Stimulated activated naive CD8-positive, alpha-beta T cell treated with anti-CD3 and anti-CD28 coated beads, Interleukin-15, amount 100 ng/mL, for 72 hours (primary cell): ENCODE results near the gene RASSF3.
A peak's percentile ranks its signal among the peaks of the same experiment; 100 is the strongest.

ENCODE experiments used
- ATAC-seq: fragments of 150-1000 bp; cut with Tn5 transposase; 2 replicates; pipeline ENCODE4 v1.10.0; 2021; ENCODE audit warnings: mild to moderate bottlenecking, moderate library complexity
- DNase-seq, 2 donors: peaks; one replicate each; pipeline ENCODE4 v3.0.0; 2021 to 2022
- H3K27ac Mint-ChIP-seq, 2 donors: one replicate each; pipeline ENCODE4 v1.8.0; 2022; ENCODE audit warnings: mild to moderate bottlenecking in 2 of 2, mixed read lengths in 2 of 2, moderate library complexity in 2 of 2
- H3K27me3 Mint-ChIP-seq: one replicate; pipeline ENCODE4 v1.8.0; 2022; ENCODE audit warnings: mixed read lengths
- H3K4me1 Mint-ChIP-seq: one replicate; pipeline ENCODE4 v1.8.0; 2022; ENCODE audit warnings: mild to moderate bottlenecking, mixed read lengths
- H3K4me3 Mint-ChIP-seq, 2 donors: one replicate each; pipeline ENCODE4 v1.8.0; 2022; ENCODE audit warnings: mild to moderate bottlenecking in 2 of 2, mixed read lengths in 2 of 2, moderate library complexity in 1 of 2
- H3K9me3 Mint-ChIP-seq, 2 donors: one replicate each; pipeline ENCODE4 v1.8.0; 2022; ENCODE audit warnings: mixed read lengths in 2 of 2

Gene RASSF3

GRCh38 chr12:64610079-64610659 is at the start of gene RASSF3:
Gene RASSF3 (plus strand): TSS chr12:64610495. CDS start chr12:64610633, 138 bp downstream.
- H3K4me3 Mint-ChIP-seq, result peak within 1 kb of the TSS; percentile 94 to 97
- DNase-seq, result peak; percentile 71 to 77
- ATAC-seq, result peak; percentile 75
- H3K27me3 Mint-ChIP-seq, result no peaks in the 10 kb centered on the region
- no peaks in the 10 kb centered on the region for H3K9me3 Mint-ChIP-seq
- H3K27ac Mint-ChIP-seq, result peak within 1 kb of the TSS; percentile 93 to 98
- H3K4me1 Mint-ChIP-seq, result peaks cover 42% of the 10 kb centered on the region

- no peak overlapping the region for H3K4me3 Mint-ChIP-seq
- no peaks in the 10 kb centered on the region for H3K27me3 Mint-ChIP-seq
- H3K9me3 Mint-ChIP-seq, result no peaks in the 10 kb centered on the region
- H3K27ac Mint-ChIP-seq, result peak overlapping the region; percentile 3 to 16
- ATAC-seq (no peak), DNase-seq (no peak)
- H3K4me1 Mint-ChIP-seq, result peaks cover 5% of the 10 kb centered on the region
Measured at GRCh38 chr12:64561302-64562136, 48.8 kb upstream of the RASSF3 start.

GRCh38 chr12:64566122-64566521 is 44.2 kb upstream of the RASSF3 start:
- no peak overlapping the region for H3K27ac Mint-ChIP-seq
- ATAC-seq (no peak), DNase-seq (no peak)
- no peaks in the 10 kb centered on the region for H3K27me3 Mint-ChIP-seq
- no peak overlapping the region for H3K4me3 Mint-ChIP-seq
- peaks cover 18% of the 10 kb centered on the region for H3K4me1 Mint-ChIP-seq
- no peaks in the 10 kb centered on the region for H3K9me3 Mint-ChIP-seq

GRCh38 chr12:64566831-64567517 is 43.3 kb upstream of the RASSF3 start:
- ATAC-seq (no peak), DNase-seq (no peak)
- peak overlapping the region in 1 of 2 donors; percentile 86 for H3K27ac Mint-ChIP-seq
- no peaks in the 10 kb centered on the region for H3K27me3 Mint-ChIP-seq
- no peaks in the 10 kb centered on the region for H3K9me3 Mint-ChIP-seq
- H3K4me3 Mint-ChIP-seq, result no peak overlapping the region
- peaks cover 22% of the 10 kb centered on the region for H3K4me1 Mint-ChIP-seq

- Mint-ChIP-seq H3K9me3 (no peaks in the 10 kb centered on the region), H3K27ac (no peak overlapping the region)
Measured at GRCh38 chr12:64567570-64567969, 42.7 kb upstream of the RASSF3 start.

GRCh38 chr12:64568298-64568697 is 42.0 kb upstream of the RASSF3 start:
- Mint-ChIP-seq H3K4me1 (peaks cover 25% of the 10 kb centered on the region), H3K27me3 (no peaks in the 10 kb centered on the region), H3K4me3 (no peak overlapping the region), H3K27ac (no peak overlapping the region), H3K9me3 (no peaks in the 10 kb centered on the region)
- DNase-seq (no peak), ATAC-seq (no peak)

More at GRCh38 chr12:64567570-64567969, 42.7 kb upstream of the RASSF3 start:
- H3K4me3 Mint-ChIP-seq, result no peak overlapping the region
- peaks cover 25% of the 10 kb centered on the region for H3K4me1 Mint-ChIP-seq
- ATAC-seq (no peak), DNase-seq (no peak)
- no peaks in the 10 kb centered on the region for H3K27me3 Mint-ChIP-seq

GRCh38 chr12:64569923-64570691 is 40.2 kb upstream of the RASSF3 start:
- Mint-ChIP-seq H3K27me3 (no peaks in the 10 kb centered on the region), H3K27ac (no peak overlapping the region), H3K4me1 (peaks cover 25% of the 10 kb centered on the region), H3K4me3 (no peak overlapping the region), H3K9me3 (no peaks in the 10 kb centered on the region)
- DNase-seq (no peak), ATAC-seq (no peak)

GRCh38 chr12:64571411-64571810 is 38.9 kb upstream of the RASSF3 start:
- H3K4me3 Mint-ChIP-seq, result no peak overlapping the region
- peaks cover 25% of the 10 kb centered on the region for H3K4me1 Mint-ChIP-seq
- H3K9me3 Mint-ChIP-seq, result no peaks in the 10 kb centered on the region
- H3K27ac Mint-ChIP-seq, result no peak overlapping the region
- DNase-seq (no peak), ATAC-seq (no peak)
- no peaks in the 10 kb centered on the region for H3K27me3 Mint-ChIP-seq

GRCh38 chr12:64572241-64572640 is 38.1 kb upstream of the RASSF3 start:
- no peaks in the 10 kb centered on the region for H3K27me3 Mint-ChIP-seq
- ATAC-seq, result no peak
- H3K27ac Mint-ChIP-seq, result no peak overlapping the region
- peaks cover 20% of the 10 kb centered on the region for H3K4me1 Mint-ChIP-seq
- no peaks in the 10 kb centered on the region for H3K9me3 Mint-ChIP-seq
- no peak overlapping the region for H3K4me3 Mint-ChIP-seq
- no peak for DNase-seq

- DNase-seq (no peak), ATAC-seq (no peak)
- H3K4me3 Mint-ChIP-seq, result no peak overlapping the region
- H3K27me3 Mint-ChIP-seq, result no peaks in the 10 kb centered on the region
- H3K4me1 Mint-ChIP-seq, result peaks cover 17% of the 10 kb centered on the region
- H3K9me3 Mint-ChIP-seq, result no peaks in the 10 kb centered on the region
- no peak overlapping the region for H3K27ac Mint-ChIP-seq
Measured at GRCh38 chr12:64574837-64575236, 35.5 kb upstream of the RASSF3 start.

- Mint-ChIP-seq H3K27ac (no peak overlapping the region), H3K9me3 (no peaks in the 10 kb centered on the region), H3K4me1 (peaks cover 2% of the 10 kb centered on the region), H3K4me3 (no peak overlapping the region), H3K27me3 (no peaks in the 10 kb centered on the region)
- DNase-seq (no peak), ATAC-seq (no peak)
Measured at GRCh38 chr12:64577046-64577445, 33.2 kb upstream of the RASSF3 start.

GRCh38 chr12:64578566-64578965 is 31.7 kb upstream of the RASSF3 start:
- H3K27me3 Mint-ChIP-seq, result no peaks in the 10 kb centered on the region

GRCh38 chr12:64580681-64581080 is 29.6 kb upstream of the RASSF3 start:
- H3K4me1 Mint-ChIP-seq, result peaks cover 18% of the 10 kb centered on the region
- DNase-seq (no peak), ATAC-seq (no peak)
- H3K4me3 Mint-ChIP-seq, result no peak overlapping the region
- H3K9me3 Mint-ChIP-seq, result no peaks in the 10 kb centered on the region
- no peak overlapping the region for H3K27ac Mint-ChIP-seq
- H3K27me3 Mint-ChIP-seq, result no peaks in the 10 kb centered on the region

More at GRCh38 chr12:64578566-64578965, 31.7 kb upstream of the RASSF3 start:
- Mint-ChIP-seq H3K4me1 (peaks cover 8% of the 10 kb centered on the region), H3K4me3 (no peak overlapping the region), H3K9me3 (no peaks in the 10 kb centered on the region), H3K27ac (peak overlapping the region in 1 of 2 donors; percentile 55)
- ATAC-seq (no peak), DNase-seq (no peak)

GRCh38 chr12:64582114-64582513 is 28.2 kb upstream of the RASSF3 start:
- H3K4me3 Mint-ChIP-seq, result peak overlapping the region in 1 of 2 donors; percentile 13
- H3K4me1 Mint-ChIP-seq, result peaks cover 18% of the 10 kb centered on the region
- DNase-seq, result no peak
- H3K9me3 Mint-ChIP-seq, result no peaks in the 10 kb centered on the region
- peak overlapping the region; percentile 3 to 17 for H3K27ac Mint-ChIP-seq
- no peaks in the 10 kb centered on the region for H3K27me3 Mint-ChIP-seq
- ATAC-seq, result no peak

GRCh38 chr12:64582862-64583261 is 27.4 kb upstream of the RASSF3 start:
- H3K27ac Mint-ChIP-seq, result peak overlapping the region; percentile 17 to 53

More at GRCh38 chr12:64582862-64583261, 27.4 kb upstream of the RASSF3 start:
- no peaks in the 10 kb centered on the region for H3K9me3 Mint-ChIP-seq
- ATAC-seq (no peak), DNase-seq (no peak)
- H3K4me3 Mint-ChIP-seq, result peak overlapping the region; percentile 72 to 75
- H3K27me3 Mint-ChIP-seq, result no peaks in the 10 kb centered on the region
- H3K4me1 Mint-ChIP-seq, result peaks cover 18% of the 10 kb centered on the region
